Non-pigmented ciliary epithelial cell (primary cell): ENCODE data around the gene CFAP97.
"Not testable (repeated sequence)": the region's sequence is repeated elsewhere in the genome, so short reads cannot be mapped to it uniquely, and the experiment has no call there.

ENCODE experiments used
- DNase-seq: peaks from one replicate; pipeline ENCODE4 v3.0.0-alpha.2; 2010; ENCODE audit warnings: low read depth

The CFAP97 gene

DNA sequence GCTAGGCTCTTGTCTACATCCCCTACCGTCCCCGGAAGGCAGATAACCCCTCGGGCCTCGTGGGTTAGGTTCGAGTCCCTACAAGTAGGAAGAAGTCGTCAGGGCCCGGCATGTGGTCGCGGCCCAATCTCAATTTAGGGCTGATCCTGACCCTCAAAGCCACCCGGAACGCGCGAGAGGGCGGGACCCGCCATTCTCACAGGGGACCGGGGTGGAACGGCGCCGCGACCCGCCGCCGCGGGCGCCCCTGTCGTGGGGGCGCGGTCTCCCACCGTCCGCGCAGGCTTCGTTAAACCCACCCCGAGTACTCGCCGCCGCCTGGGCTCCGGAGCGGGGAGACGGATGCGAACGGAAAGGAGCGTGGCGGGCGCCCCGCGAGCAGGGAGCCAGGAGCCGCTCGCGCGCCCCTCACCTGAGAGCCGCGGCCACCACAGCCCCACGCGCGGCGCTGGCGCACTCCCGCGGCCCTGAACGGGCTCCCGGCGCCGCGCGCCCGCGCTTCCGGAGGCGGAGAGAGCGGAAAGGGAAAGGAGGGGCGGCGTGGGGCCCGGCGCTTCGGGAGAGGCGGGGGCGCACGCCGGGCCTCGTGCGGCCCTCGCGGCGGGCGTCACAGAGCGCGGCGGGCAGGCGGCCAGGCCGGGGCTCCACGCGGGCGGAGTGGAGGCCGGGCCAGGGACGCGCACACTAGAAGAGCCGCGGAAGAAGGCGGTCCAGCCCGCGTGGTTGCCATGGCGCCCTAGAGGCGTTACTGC, at the start of gene CFAP97:
CFAP97 (minus strand) TSS at position 515 of the 752 bp plus-strand sequence. CDS start 12,804 bp downstream, outside the sequence.
- DNase-seq, result peak; percentile 37

DNA sequence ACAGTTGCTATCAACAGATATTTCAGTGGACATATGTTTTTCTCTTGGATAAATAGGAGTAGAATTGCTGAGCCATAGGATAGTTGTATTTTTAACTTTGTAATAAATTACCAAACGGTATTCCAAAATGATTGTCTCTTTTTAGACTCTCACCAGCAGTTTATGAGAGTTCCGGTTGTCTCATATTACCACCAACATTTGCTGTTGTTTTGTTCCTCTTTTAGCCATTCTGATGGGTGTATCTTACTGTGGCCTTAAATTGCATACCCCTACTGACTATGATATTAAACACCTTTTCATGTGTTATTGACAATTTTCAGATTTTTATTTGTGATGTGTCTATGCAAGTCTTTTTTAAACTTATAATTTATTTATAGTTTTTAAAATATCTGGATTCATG, 45.3 kb upstream of the CFAP97 start:
- no peak for DNase-seq

DNA sequence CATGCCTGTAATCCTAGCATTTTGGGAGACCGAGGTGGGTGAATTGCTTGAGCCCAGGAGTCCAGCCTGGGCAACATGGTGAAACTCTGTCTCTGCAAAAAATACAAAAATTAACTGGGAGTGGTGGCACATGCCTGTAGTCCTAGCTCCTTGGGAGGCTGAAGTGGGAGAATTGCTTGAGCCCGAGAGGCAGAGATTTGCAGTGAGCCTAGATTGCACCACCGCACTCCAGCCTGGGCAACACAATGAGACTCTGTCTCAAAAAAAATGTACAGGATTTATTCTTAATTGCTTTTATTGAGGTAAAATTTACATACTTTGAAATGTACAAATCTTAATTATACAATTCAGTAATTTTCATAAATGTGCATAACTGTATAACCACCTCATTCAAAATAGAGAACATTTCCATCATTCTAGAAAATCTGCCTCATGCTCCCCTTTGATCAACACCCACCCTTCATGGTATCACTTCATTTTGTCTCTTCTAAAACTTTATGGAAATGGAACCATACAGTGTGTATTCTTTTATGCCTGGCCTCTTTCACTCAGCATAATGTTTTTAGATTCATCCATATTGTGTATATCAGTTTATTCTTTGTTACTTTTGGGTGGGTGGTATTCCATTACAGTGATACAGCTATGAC, 44.7 kb upstream of the CFAP97 start:
- DNase-seq, result no peak

DNA sequence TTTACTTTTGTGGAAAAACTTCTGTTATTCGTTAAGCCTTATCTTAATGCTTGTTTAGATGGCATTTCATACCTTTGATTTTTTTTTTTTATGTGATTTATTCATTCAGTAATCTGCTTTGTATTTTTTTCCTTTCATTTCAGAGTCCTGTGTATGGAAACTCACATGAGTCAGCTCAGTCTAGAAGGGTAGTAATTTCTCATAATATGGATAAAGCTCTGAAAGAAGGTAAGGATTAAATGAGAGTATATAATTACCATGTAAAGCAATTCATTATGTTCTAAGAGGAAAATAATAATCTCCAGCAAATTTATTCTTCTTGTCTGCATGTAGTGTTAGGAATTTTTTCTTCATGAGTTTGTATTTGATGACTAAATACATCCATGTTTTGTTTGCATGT, 43.4 kb upstream of the CFAP97 start:
- no peak for DNase-seq

DNA sequence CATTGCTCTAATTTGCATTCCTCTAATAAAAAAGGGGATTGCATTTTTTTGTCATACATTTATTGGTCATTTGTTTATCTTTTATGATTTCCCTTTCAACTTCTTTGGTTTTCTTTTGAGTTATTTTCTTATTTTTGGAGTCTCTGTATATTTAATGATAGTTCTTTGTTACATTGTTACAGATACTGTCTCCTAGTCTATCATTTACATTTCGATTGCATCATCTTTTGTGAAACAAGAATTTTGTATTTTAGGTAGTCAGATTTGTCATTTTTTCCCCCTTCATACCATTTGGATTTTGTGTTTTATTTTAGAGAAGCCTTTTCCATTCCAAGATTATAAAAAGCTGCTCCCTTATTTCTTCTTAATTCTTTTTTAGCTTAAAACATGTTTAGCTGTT, 42.7 kb upstream of the CFAP97 start:
- no peak for DNase-seq

DNA sequence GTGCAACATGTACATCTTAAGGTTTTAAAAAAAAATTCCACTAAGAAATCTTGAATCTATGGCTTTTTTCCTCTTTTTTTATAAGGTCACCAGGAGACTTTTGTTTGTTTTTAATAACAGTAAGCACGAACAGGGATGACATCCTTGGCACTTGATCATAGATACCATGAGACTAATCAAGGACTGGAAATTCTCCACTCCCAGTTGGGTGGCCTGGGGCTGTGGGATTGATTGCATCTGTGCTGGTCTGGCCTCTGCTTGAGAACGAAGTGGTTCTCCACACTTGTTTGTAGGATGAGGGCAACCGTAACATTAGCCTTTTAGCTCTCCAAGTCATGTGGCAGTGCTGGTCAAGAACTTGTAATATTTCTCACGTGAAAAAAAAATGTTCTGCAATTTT, 41.0 kb upstream of the CFAP97 start:
- no peak for DNase-seq

DNA sequence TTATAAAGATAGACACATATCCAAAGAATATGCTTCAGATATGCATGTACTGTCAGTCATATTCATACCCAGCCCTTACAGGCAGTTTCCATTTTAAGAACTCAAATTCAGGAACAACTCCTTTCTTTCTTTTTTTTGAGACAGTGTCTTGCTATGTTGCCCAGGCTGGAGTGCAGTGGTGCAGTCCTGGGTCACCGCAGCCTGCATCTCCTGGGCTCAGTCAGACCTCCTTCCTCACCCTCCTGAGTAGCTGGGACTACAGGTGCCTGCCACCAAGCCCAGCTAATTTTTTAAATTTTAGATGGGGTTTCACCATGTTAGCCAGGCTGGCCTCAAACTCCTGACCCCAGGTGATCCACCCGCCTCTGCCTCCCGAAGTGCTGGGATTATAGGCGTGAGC, 40.1 kb upstream of the CFAP97 start:
- no peak for DNase-seq

DNA sequence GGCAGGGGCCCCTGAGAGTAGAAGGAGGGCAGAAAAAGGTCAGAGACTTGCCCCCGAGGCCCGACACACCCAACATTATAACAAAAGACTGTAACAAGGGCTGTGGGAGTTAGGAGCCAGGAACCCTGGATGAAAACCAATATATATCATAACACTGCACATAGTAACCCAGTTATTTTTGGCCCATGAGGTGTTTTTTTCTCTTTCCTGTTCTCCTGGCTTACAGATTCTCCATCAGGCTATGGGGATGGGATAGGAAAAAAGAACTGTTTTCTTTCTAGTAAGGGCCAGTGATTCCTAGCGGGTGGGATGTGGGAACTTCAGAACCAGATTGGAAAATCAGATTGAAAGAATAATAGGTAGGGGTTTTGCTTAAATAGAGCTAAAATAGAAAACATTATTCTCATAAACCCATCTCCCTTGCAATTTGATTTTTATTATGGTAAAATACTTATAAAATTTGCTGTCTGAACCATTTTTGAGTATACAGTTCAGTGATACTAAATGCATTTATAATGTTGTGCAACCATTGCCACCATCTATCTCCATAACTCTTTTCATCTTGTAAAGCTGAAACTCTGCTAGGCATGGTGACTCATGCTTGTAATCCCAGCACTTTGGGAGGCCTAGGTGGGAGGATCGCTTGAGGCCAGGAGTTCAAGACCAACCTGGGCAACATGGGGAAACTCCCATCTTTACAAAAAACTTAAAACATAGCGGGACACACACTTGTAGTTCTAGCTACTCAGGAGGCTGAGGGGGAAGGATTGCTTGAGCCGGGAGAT, 39.1 kb upstream of the CFAP97 start:
- no peak for DNase-seq

DNA sequence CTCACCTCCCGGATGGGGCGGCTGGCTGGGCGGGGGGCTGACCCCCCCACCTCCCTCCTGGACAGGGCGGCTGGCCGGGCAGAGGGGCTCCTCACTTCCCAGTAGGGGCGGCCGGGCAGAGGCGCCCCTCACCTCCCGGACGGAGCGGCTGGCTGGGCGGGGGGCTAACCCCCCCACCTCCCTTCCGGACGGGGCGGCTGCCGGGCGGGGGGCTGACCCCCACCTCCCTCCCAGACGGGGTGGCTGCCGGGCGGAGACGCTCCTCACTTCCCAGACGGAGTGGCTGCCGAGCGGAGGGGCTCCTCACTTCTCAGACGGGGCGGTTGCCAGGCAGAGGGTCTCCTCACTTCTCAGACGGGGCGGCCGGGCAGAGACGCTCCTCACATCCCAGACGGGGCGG, 36.7 kb upstream of the CFAP97 start:
- DNase-seq, result not testable (repeated sequence)

DNA sequence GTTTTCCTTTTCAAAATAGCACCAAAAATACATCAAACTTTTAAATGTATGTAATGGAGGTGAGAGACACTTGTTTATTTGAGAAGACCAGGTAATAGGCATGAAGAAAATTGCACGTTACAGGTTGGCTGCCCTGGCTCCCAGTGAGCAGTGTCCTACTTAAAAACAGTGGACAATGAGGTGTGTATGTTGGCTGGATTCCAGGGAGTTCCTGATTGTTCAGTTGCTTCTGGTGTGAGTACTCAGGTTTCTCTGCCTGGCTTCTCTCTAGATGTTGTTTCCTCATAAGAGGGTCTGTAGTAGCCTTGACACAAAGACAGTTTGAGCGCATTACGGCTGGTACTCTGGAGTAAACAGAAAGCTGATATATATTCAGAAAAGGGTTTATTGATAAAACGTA, 35.0 kb upstream of the CFAP97 start:
- no peak for DNase-seq

DNA sequence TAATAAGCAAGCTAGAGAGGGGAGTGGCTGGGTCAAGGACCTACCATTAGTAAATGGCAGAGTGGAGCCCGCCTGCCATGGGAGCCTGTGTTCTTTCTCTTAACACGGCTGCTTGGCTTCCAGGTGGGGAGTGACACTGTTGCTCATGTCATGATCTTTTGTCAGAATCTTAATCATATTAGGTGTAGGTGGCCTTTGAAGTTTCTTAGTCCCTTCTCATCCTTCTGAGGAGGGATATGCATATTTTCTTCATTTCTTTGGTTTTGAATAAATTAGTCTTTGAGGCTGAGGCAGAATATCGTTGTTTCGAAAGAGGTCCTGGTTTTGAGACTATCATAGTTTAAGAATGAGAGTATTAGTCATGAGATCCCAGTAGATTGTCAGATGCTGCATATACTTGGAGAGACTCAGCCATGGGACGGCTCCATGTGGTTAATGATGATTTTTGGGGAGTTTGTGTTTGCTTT, 34.4 kb upstream of the CFAP97 start:
- DNase-seq, result no peak

DNA sequence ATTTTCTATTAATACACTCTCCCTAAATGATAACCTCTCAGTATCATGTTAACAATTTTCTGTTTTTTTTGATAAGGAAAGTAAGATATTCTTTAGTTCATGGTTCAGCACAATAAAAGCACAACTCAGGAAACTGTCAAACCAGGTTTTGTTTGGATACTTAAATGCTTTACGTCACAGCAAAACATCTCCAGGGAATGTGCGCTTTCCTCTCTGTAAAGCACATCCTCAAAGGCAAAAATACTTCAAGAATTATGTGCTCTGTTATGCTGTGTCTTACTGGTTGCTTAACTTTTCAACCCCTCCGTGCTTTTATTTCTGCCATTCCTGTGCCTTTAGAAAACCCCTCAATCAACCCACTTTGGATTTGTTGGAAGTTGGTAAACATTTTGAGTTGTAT, 33.4 kb upstream of the CFAP97 start:
- no peak for DNase-seq

DNA sequence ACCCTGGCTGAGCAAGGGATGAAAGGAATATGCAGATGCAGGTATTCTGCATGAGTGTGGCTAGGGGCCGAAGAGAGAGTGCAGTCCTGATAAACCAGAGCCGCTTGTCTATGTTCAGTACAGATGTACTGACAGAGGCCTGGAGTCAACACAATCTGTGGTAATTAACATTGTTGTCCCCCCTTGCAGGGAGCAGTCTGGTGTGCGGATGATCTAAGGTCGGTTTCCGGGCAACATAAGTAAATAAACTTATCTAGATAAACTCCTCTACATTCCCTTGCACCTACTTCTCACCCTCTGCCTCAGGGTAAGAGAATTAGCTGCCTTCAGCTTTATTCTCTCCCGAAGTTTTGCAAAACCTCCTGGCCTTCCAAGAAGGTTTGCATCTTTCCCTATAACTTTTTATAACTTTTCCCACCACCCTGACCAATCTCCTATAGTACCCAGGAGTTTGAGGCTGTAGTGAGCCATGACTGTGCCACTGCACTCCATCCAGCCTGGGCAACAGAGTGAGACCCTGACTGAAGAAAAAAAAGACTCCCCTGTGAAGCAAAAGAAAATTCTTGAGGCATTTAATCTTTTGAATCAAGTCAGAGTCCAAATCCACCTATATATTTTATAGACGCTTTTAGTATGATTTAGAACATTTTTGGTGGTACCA, 32.2 kb upstream of the CFAP97 start:
- DNase-seq, result no peak

DNA sequence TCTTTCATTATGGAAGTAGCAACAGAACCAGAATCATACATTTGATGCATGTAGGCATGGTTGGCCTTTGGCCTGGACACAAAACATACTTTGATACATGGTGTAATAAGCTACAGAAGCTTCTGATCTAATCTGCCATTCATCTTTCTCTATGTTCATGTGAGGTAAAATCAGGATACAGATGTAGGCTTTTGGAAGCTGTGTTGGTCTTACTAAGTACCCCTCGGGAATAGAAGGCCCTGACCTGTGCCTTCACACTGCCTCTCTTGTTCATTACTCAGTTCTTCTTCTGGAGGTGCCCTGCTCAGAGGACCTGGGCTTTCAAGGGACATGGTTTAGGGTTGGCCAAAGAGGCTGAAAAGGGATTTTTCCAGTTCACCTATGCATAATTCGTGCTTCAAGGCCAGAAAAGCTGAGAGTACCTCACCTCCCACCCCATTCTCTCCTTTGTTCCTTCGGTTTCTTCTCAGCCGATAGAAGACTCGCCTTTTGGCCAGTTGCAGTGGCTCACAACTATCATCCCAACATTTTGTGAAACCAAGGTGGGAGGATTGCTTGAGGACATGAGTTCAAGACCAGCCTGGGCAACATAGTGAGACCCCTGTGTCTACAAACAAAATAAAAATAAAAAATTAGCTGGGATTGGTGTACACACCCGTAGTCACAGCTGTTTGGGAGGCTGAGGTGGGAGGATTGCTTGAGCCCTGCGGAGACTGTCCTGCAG, 31.5 kb upstream of the CFAP97 start:
- no peak for DNase-seq

DNA sequence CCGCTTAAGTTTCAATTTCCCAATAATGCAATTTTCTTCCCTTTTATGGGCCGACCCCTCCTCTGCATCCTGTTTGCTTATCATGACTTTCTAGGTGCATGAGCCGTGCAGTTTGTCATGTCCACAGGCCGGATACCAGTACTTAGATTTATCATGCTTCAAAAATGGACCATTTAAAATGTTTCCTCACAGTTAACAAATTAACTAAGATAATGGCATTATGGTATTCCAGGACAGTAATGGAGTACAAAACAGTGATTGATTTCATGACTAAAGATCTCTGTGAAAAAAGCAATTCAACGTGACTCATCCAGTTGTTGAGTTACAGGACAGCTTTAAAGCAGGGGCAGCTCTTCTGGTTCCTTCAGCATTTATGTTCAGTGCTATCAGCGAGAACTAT, 28.6 kb upstream of the CFAP97 start:
- DNase-seq, result no peak

DNA sequence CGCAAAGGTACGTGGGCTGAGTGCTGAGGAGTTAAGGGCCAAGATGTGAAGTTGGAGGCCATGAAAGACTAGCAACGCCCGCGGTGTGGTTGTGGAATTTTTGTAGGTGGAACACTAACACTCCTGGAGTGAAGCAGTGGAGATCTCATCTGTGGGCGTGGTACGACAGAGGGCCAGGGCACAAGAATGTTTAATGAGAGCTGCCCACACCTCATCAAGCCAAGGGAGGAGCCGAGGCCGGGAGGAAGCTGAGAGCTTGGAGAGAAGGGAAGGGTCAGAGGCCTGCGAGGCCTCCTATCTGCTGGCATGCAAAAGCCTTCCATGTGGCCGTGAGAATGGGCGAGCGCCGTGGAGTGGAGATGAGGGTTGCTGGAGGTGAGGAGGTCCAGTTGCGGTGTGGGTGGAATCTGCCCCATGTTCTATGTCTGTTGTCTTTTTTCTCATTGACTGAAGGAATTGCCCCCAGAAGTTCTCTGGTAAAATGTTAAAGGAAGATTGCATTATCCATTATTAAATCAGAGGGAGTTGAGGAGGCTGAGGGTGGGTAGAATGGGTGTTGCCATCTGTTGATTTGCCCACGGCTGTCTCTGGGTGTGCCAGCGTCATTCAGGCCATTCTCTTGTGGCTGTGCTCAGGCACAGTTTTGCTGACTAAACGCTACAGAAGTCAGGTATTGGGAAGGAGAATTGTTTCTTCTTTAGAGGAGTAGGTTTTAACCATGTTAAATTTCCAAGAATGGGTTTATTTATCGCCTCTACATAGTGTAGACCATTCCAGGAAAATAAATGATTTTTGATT, 25.4 kb upstream of the CFAP97 start:
- no peak for DNase-seq

DNA sequence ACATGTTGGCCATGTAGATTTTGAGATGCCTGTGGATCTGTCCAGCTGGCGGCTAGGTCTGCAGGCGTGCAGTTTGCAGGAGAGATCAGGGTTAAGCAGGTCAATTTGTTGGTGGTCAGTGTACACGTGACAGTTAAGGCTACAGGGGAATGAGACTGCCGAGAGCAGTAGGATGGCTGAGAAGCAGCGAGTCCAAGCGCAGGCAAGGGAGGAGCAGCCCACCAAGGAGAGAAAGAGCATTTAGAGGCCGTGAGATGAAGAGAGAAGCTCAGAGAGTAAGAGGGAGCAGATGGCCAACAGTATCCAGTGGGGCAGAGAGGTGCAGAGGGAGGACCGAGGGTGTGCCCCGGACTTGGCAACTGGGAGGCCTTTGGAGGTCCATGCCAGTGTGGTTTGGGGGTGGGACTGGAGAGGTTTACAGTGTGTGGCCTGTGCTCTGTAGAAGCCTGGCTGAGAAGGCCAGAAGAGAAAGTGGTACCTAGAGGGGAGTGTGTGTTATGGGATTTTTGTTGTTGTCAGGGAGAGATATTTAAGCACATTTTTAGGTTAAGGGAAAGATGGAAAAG, 24.0 kb upstream of the CFAP97 start:
- DNase-seq, result no peak

DNA sequence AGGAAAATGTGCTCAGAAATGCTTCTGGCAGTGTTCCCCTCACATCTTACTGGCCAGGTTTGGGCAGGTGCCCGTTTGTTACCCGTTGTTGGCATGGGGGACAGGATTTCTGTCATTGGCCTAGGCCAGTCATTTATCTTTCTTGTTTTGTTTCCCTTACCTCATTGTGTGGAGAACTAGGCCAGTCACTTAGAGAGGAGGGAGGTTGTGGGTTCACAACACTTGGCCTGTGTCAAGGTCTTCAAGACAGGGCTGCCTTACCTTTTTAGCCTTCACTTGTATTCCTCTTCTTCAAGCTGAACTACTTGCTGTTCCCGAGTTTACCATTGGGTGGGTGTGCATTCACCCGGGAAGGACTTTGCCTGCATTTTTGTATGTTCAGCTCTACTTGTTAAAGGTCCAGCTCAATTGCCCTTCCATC, 23.3 kb upstream of the CFAP97 start:
- DNase-seq, result no peak

DNA sequence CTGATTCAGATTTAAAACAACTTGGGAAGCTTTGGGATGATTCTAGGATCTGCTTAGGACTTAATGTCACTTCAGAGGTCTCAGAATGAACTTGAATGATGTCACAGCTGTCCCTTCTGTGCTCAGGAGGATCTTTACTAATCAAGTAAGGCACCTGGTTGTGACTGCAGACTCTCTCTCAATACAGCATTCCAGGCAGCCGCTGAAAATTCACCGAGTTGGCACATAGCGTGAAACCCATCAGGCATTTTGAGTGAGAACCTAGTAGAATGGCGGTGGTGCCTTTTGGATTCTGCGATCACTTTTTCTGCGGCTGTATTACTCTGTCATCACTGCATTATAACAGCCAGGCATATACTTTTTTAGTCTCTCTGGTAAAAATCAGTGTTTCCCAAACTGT, 22.1 kb upstream of the CFAP97 start:
- no peak for DNase-seq

DNA sequence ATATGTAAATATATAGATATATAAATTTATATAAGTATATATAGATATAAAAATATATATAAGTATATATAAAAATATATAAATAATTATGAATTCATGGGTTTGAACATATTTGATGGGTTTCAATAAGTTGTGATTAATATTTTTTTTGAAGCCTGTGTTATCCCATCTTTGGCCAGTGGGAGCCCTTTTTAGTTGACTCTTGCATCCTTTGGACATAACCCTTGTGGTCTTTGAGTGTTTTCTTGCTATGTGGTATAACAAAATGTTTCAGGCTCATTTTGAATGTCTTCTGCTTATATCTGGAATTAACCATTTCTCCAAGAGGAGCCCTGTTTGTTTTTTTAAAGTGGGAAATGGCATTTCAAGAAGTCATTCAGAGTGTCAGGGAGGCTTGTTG, 20.8 kb upstream of the CFAP97 start:
- DNase-seq, result no peak

DNA sequence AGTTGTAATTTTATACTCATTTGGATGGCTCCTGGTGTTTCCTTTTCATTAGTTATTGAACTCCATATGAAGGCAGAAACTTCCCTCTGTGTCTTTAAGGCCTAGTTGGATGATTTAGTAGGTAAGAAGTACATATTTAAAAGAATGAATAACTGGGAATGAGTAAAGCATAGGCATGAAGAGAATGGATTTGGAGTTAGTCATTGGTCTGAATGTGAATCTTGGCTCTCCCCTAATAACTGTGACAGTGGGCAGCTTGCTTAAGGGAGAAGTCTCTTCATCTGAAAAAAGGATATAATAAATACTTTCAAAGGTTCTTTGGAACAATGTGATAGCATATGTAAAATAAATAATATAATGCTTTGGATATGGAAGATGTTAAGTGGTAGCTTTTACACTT, 18.8 kb upstream of the CFAP97 start:
- peak; percentile 45 for DNase-seq
